ENCODE results near the gene KLF17.

GRCh38 chr1:44105810-44106209, 12.8 kb upstream of the KLF17 start:
- TF ChIP-seq POLR2AphosphoS5 (IDR thresholded peaks at IDR 0.05): no peak
- TF ChIP-seq CTCF (IDR thresholded peaks at IDR 0.05 in 8 of 11, conservative IDR thresholded peaks at IDR 0.05 in 3 of 11): no peak
